HepG2 (cell line): ENCODE measurements around the gene ZMYND10. TPM values are rescaled to one million over a fixed set of nuclear protein-coding genes. Genes with fewer than 3 reads are reported as not detected.

ENCODE experiments used
- FOXK1 ChIP-seq: sonication (generic); formaldehyde crosslinking; IDR thresholded peaks from 2 replicates; pipeline ENCODE4 v1.4.0; 2020; ENCODE audit warnings: low read depth, missing genetic modification reagents, borderline replicate concordance
- PHB2 ChIP-seq: fragments of 450-650 bp; IDR thresholded peaks from 2 replicates; pipeline ENCODE4 v1.6.1; 2018; ENCODE audit not compliant: partially characterized antibody
- ZNF678 ChIP-seq: sonication (generic); formaldehyde crosslinking; IDR thresholded peaks from 2 replicates; pipeline ENCODE4 v1.4.0; 2020; ENCODE audit warnings: mild to moderate bottlenecking, missing genetic modification reagents
- polyA plus RNA-seq, 8 experiments: library from polyadenylated mRNA; depleted of rRNA in 3 of 8; stranded (reverse) in 7 of 8; unstranded in 1 of 8; fragments of >200 nt; fragmentation: Illumina TruSeq in 4 of 8; extraction: Trizol in 4 of 8; gene quantifications; 2 replicates each; pipeline versions ENCODE4 v1.2.1 to v1.2.3, GENCODE V29; 2011 to 2016; ENCODE audit warnings: low read depth in 4 of 8, missing spikeins in 1 of 8, mixed read lengths in 1 of 8; ENCODE audit not compliant: insufficient read depth in 1 of 8
- total RNA-seq, 5 experiments: library from RNA; depleted of rRNA; stranded (reverse); fragments of >200 nt; fragmentation: Illumina TruSeq; extraction: Trizol; gene quantifications; 2 replicates each; pipeline ENCODE4 v1.2.3, GENCODE V29; 2016; ENCODE audit warnings: low read depth in 1 of 5
- TF ChIP-seq, protein P1 (sequence below): sonication (generic); formaldehyde crosslinking; IDR thresholded peaks from one replicate; pipeline ENCODE4 v1.5.1; 2020; ENCODE audit warnings: mild to moderate bottlenecking, missing genetic modification reagents; ENCODE audit errors: not compliant biosample characterization
- TF ChIP-seq, protein P2 (sequence below): IDR thresholded peaks from 2 replicates; pipeline ENCODE4 v1.6.1; 2016; ENCODE audit warnings: mild to moderate bottlenecking, missing biosample characterization, missing genetic modification reagents

The ZMYND10 gene
- total and polyA plus RNA-seq, 2 of the 13 experiments (the other 11 are each of a cell fraction or from before 2014, with no cell fraction given), result 0.60 to 0.74 TPM

DNA sequence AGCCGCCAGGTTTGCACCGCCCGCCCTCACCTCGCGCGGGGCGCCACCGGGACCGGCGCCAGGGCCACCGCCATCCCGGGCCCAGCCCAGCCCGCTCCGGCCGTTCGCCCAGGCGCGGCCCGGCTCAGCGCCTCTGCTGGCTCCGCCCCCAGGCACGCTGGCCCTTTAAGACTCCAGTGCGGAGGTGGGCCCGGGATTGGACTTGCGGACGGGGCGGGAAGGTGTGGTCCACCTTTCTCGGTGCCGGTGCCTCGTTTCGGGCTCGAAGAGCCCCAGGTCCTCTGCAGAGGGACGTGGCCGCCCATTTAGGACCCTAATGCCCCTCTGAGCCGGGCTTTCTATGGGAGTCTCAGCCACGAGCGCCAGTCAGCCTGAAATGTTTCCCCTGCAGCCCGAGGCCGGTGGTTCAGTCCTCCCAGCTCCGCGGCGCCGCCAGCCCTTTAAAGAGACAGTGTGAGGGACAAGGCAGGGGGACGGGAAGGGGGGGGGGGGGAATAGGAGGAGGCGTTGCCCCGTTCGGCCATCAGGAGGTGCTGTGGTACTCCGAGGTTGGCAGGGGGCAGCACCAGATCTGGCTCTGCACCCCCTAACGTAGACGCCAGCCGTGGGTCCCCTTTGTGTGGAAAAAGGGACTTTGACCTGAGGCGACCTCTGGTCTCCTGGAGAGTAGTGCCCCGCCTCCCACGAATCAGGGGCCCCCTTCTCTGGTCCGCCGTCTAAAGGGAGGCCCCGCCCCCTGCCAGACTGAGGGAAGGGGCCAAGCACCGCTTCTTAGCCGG, 24.0 kb downstream of the ZMYND10 start (continued):
- peak; percentile 45; the same call in 1 of the 2 replicates for TF ChIP-seq FOXK1 (CRISPR knock-in tag)
- TF ChIP-seq, protein P1, sequence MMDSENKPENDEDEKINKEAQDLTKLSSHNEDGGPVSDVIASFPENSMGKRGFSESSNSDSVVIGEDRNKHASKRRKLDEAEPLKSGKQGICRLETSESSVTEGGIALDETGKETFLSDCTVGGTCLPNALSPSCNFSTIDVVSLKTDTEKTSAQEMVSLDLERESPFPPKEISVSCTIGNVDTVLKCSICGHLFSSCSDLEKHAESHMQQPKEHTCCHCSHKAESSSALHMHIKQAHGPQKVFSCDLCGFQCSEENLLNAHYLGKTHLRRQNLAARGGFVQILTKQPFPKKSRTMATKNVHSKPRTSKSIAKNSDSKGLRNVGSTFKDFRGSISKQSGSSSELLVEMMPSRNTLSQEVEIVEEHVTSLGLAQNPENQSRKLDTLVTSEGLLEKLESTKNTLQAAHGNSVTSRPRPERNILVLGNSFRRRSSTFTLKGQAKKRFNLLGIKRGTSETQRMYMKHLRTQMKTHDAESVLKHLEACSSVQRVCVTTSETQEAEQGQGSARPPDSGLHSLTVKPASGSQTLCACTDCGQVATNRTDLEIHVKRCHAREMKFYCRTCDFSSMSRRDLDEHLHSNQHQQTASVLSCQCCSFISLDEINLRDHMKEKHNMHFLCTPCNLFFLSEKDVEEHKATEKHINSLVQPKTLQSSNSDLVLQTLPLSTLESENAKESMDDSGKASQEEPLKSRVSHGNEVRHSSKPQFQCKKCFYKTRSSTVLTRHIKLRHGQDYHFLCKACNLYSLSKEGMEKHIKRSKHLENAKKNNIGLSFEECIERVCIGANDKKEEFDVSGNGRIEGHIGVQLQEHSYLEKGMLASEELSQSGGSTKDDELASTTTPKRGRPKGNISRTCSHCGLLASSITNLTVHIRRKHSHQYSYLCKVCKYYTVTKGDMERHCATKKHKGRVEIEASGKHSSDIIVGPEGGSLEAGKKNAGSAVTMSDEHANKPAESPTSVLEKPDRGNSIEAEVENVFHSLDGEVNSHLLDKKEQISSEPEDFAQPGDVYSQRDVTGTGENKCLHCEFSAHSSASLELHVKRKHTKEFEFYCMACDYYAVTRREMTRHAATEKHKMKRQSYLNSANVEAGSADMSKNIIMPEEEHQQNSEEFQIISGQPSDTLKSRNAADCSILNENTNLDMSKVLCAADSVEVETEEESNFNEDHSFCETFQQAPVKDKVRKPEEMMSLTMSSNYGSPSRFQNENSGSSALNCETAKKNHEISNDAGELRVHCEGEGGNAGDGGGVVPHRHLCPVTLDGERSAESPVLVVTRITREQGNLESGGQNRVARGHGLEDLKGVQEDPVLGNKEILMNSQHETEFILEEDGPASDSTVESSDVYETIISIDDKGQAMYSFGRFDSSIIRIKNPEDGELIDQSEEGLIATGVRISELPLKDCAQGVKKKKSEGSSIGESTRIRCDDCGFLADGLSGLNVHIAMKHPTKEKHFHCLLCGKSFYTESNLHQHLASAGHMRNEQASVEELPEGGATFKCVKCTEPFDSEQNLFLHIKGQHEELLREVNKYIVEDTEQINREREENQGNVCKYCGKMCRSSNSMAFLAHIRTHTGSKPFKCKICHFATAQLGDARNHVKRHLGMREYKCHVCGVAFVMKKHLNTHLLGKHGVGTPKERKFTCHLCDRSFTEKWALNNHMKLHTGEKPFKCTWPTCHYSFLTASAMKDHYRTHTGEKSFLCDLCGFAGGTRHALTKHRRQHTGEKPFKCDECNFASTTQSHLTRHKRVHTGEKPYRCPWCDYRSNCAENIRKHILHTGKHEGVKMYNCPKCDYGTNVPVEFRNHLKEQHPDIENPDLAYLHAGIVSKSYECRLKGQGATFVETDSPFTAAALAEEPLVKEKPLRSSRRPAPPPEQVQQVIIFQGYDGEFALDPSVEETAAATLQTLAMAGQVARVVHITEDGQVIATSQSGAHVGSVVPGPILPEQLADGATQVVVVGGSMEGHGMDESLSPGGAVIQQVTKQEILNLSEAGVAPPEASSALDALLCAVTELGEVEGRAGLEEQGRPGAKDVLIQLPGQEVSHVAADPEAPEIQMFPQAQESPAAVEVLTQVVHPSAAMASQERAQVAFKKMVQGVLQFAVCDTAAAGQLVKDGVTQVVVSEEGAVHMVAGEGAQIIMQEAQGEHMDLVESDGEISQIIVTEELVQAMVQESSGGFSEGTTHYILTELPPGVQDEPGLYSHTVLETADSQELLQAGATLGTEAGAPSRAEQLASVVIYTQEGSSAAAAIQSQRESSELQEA (CRISPR knock-in tag), result no peak
- TF ChIP-seq, protein P2, sequence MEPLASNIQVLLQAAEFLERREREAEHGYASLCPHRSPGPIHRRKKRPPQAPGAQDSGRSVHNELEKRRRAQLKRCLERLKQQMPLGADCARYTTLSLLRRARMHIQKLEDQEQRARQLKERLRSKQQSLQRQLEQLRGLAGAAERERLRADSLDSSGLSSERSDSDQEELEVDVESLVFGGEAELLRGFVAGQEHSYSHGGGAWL (CRISPR knock-in tag), result no peak
- TF ChIP-seq ZNF678, result no peak
- TF ChIP-seq PHB2, result no peak
